ENCODE results near the gene AMY1C. TPM values are rescaled to one million over a fixed set of nuclear protein-coding genes. Genes with fewer than 3 reads are reported as not detected.

AMY1C gene
- total and polyA plus RNA-seq, 2 donors (not counting 3 experiments of a cell fraction or from before 2014, with no cell fraction given) = not detected

DNA sequence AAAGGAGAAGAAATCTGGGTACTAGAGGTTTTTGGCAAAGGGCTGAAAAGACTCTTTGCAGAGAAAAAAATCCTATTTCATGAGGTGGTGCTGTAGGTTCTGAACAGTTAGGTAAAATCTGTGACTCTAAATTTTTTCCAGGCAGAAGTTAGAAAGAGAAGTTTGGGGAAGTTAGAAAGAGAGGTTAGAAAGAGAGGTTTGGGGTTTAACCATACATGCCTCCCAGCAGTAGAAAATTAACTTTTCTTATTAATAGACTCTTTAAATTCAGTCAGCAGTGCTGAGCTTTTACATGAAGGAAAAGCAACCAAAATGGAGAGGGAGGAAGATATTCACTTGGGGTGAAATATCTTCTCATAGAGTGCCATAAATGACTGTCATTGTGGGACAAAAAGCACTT lies 12.2 kb downstream of the AMY1C start:
- no peak overlapping the region for H3K27ac ChIP-seq (ENCODE audit: insufficient read depth, low read depth, low read length)
- FAIRE-seq = no peak
- ChIA-PET CTCF (no interaction called here), POLR2A (no interaction called here)
- no TSS peak for BruUV-seq (replicated peaks)
- no peaks in the 10 kb centered on the region for H4K20me1 ChIP-seq (replicated peaks; ENCODE audit: control insufficient read depth, extremely low read depth, insufficient read depth, low read length)
- TF ChIP-seq MYC (IDR thresholded peaks at IDR 0.05; ENCODE audit: low read depth, low read length) (no peak), GATA2 (IDR thresholded peaks at IDR 0.05; ENCODE audit: insufficient read depth, insufficient read length, low read depth, low read length) (no peak), POLR2A (IDR thresholded peaks at IDR 0.05; ENCODE audit: low read depth, low read length) (no peak)
- TF ChIP-seq, protein P1, sequence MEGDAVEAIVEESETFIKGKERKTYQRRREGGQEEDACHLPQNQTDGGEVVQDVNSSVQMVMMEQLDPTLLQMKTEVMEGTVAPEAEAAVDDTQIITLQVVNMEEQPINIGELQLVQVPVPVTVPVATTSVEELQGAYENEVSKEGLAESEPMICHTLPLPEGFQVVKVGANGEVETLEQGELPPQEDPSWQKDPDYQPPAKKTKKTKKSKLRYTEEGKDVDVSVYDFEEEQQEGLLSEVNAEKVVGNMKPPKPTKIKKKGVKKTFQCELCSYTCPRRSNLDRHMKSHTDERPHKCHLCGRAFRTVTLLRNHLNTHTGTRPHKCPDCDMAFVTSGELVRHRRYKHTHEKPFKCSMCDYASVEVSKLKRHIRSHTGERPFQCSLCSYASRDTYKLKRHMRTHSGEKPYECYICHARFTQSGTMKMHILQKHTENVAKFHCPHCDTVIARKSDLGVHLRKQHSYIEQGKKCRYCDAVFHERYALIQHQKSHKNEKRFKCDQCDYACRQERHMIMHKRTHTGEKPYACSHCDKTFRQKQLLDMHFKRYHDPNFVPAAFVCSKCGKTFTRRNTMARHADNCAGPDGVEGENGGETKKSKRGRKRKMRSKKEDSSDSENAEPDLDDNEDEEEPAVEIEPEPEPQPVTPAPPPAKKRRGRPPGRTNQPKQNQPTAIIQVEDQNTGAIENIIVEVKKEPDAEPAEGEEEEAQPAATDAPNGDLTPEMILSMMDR (IDR thresholded peaks at IDR 0.05; ENCODE audit: extremely low read depth in 1 of 2, insufficient read depth in 1 of 2, low read depth in 1 of 2, low read length in 2 of 2) = no peak
- H3K4me1 ChIP-seq (ENCODE audit: control insufficient read depth, extremely low read depth, insufficient read depth, low read length) = no peaks in the 10 kb centered on the region
- H3K9me3 ChIP-seq (replicated peaks; ENCODE audit: control insufficient read depth, insufficient read depth, low read length) = no peaks in the 10 kb centered on the region
- no peak for DNase-seq (ENCODE audit: low read depth, low spot score)
- no peak overlapping the region for H2AFZ ChIP-seq (ENCODE audit: low read depth, low read length)
- H3K27me3 ChIP-seq (ENCODE audit: control insufficient read depth in 2 of 2, insufficient read depth in 2 of 2, low read length in 2 of 2) = no peaks in the 10 kb centered on the region
- H3K36me3 ChIP-seq (ENCODE audit: control insufficient read depth in 2 of 2, extremely low read depth in 1 of 2, insufficient read depth in 2 of 2, low read length in 2 of 2) = no peaks in the 10 kb centered on the region
- dilution Hi-C loops (cut with MboI; ENCODE audit: extremely low pct_ligation_motif_present, low sequenced_read_pairs) (no loop called here), intact Hi-C loops (cut with micrococcal nuclease) (no loop called here)
- no peaks in the 10 kb centered on the region for H3K79me2 ChIP-seq (ENCODE audit: control insufficient read depth, insufficient read depth, low read length)
- no peak overlapping the region for H3K9ac ChIP-seq (replicated peaks; ENCODE audit: extremely low read depth, insufficient read depth, low read length)
- no peak overlapping the region for H3K4me2 ChIP-seq (ENCODE audit: insufficient read depth, low read length)
- no peak overlapping the region for H3K4me3 ChIP-seq (replicated peaks in 1 of 3; ENCODE audit: insufficient read depth in 1 of 3, low read depth in 1 of 3, low read length in 3 of 3)
- no peaks in the 10 kb centered on the region for H3K9me1 ChIP-seq (replicated peaks; ENCODE audit: control insufficient read depth, extremely low read depth, insufficient read depth, low read length)

DNA sequence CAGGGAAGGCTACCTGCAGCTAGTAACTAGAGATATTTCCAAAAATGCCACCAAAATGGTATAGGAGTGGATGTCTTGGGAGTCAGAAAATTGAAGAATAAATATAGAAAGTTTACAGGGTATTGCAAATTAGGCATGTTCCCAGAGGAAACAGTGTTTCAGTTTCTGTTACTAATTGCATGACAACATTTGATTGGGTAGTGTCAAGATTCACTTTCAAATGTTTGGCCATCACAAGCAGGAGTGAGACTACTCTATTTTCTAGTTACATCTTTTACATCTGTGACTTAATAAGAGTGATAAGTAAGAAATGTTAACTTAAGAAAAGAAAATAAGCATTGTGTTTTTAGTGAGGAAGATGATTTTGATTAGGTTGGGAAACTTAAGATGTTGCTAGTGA lies 30.2 kb downstream of the AMY1C start:
- TF ChIP-seq MYC (IDR thresholded peaks at IDR 0.05; ENCODE audit: low read depth, low read length) (no peak), EZH2 (IDR thresholded peaks at IDR 0.05; ENCODE audit: borderline replicate concordance, low read depth, low read length, severe bottlenecking) (no peak)
- TF ChIP-seq, protein P1 (IDR thresholded peaks at IDR 0.05; ENCODE audit: extremely low read depth in 1 of 2, insufficient read depth in 1 of 2, low read depth in 1 of 2, low read length in 2 of 2) = no peak
- ChIA-PET POLR2A (no interaction called here), CTCF (no interaction called here)
- Histone ChIP-seq H3K4me3 (replicated peaks in 1 of 3; ENCODE audit: insufficient read depth in 1 of 3, low read depth in 1 of 3, low read length in 3 of 3) (no peak overlapping the region), H3K9ac (replicated peaks; ENCODE audit: extremely low read depth, insufficient read depth, low read length) (no peak overlapping the region), H3K79me2 (ENCODE audit: control insufficient read depth, insufficient read depth, low read length) (no peaks in the 10 kb centered on the region), H3K27ac (ENCODE audit: insufficient read depth, low read depth, low read length) (no peak overlapping the region), H3K9me3 (replicated peaks; ENCODE audit: control insufficient read depth, insufficient read depth, low read length) (peaks cover 2% of the 10 kb centered on the region), H2AFZ (ENCODE audit: low read depth, low read length) (no peak overlapping the region), H3K9me1 (replicated peaks; ENCODE audit: control insufficient read depth, extremely low read depth, insufficient read depth, low read length) (no peaks in the 10 kb centered on the region), H3K27me3 (ENCODE audit: control insufficient read depth in 2 of 2, insufficient read depth in 2 of 2, low read length in 2 of 2) (no peaks in the 10 kb centered on the region), H3K36me3 (ENCODE audit: control insufficient read depth in 2 of 2, extremely low read depth in 1 of 2, insufficient read depth in 2 of 2, low read length in 2 of 2) (no peaks in the 10 kb centered on the region), H4K20me1 (replicated peaks; ENCODE audit: control insufficient read depth, extremely low read depth, insufficient read depth, low read length) (no peaks in the 10 kb centered on the region), H3K4me1 (ENCODE audit: control insufficient read depth, extremely low read depth, insufficient read depth, low read length) (no peaks in the 10 kb centered on the region), H3K4me2 (ENCODE audit: insufficient read depth, low read length) (no peak overlapping the region)
- dilution Hi-C loops (cut with MboI; ENCODE audit: extremely low pct_ligation_motif_present, low sequenced_read_pairs) = no loop called here
- DNase-seq (ENCODE audit: low read depth, low spot score) = no peak
- no TSS peak for BruUV-seq (replicated peaks)
- intact Hi-C loops (cut with micrococcal nuclease) = no loop called here
- FAIRE-seq = no peak
